CD4-positive, alpha-beta T cell treated with Interleukin-4 for 1 hour (primary cell): ENCODE results near the gene GLT1D1.

ENCODE experiments used
- DNase-seq, 2 donors: peaks; one replicate each; pipeline ENCODE4 v3.0.0-alpha.2; 2020 to 2022

GLT1D1 gene

DNA sequence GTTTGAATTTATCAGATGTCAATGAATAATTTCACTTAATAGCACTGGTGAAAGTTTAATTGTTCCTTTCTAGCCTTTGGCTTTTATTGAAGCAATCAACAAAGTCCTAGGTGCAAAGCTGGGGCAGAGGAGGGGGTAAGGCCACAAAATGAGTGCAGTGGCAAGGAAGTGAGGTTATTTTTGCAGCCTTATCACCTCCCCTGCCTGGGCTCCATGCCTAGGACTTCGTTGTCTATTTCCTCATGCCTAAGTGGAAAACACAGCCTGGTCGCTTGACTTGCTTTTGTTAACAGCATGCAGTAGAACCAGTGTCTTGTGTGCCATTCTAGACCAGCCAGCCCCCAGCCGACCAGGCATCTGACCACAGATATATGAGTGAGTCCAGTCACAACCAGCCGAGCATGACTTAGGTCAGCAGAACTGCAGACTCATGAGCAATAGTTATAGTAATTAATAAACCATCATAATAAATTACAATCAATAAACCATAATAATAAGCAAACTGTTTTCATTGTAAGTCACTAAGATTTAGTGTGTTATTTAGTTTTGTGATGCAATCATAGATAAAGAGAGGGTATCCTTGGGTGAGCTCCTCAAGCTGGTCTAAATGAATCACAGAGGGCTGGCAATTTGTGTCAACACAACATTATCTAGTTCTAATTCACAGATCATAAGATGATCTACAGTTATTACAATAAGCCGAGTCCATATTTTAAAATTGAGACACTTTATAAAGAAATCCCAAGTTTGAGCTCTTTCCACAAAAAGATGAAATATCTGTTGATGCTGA, 156.8 kb downstream of the GLT1D1 start:
- no peak for DNase-seq

DNA sequence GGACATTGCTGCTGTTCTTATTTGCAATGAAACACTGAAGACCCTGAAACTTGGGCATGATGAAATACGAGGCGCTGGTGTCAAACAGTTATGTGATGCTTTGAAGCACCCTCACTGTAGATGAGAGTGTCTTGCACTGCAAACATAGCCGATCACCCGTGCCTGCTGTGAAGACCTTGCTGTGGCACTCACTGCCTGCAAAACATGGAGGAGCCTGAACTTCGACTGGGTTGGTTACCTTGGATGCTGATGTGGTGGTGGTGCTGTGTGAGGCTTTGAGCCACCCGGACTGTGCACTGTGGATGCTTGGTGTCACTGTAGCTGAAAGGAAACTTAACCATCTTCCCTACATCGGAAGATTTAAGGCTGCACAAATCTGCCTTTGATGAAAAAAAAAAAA, 162.9 kb downstream of the GLT1D1 start:
- DNase-seq = no peak

DNA sequence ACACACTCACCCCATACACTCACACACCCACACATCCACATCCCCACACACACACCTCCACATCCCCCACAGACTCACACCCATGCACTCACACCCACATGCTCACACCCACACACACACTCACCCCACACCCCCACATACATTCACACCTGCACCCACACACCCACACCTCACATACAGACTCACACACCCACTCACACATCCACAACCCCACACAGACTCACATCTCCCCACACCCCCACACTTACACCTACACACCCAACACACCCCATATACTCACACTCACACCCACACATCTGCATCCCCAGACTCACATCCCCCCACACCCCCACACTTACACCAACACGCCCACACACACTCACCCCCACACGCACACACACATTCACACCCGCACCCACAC, 171.8 kb downstream of the GLT1D1 start:
- DNase-seq = no peak

DNA sequence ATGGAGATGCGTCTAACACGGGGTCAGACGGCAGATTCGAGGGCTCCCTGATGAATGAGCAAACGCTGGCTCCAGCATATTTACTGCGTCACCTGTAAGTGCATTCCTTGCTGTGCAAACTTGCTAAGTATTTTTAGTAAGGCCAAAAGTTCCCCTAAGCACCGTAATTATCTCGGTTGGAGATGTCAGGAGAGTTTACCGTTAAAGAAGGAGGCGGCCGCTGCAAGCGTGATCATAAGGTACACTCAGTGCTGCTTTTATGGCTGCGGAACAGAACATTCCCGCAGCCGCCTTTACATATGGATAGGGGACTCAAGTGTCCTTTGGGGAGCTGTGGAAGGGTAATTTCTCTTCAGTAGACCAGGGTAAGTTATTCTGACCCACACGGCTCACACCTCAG, 175.6 kb downstream of the GLT1D1 start:
- DNase-seq = no peak
